Measurements from ENCODE around the gene PES1. TPM values are rescaled to one million over a fixed set of nuclear protein-coding genes. Genes with fewer than 3 reads are reported as not detected.
A peak's percentile ranks its signal among the peaks of the same experiment; 100 is the strongest.
"Not testable (repeated sequence)": the region's sequence is repeated elsewhere in the genome, so short reads cannot be mapped to it uniquely, and the experiment has no call there.

PES1 gene
- polyA plus RNA-seq, 4 donors: 37.1 to 68.3 (median 59.0) TPM

- FAIRE-seq (no peak), DNase-seq (no peak)
- Histone ChIP-seq H3K9me3 (ENCODE audit: control insufficient read depth in 2 of 2, insufficient read depth in 1 of 2, low read depth in 1 of 2, low read length in 1 of 2) (no peaks in the 10 kb centered on the region), H3K36me3 (ENCODE audit: control insufficient read depth in 3 of 3, insufficient read depth in 2 of 3, low read depth in 1 of 3, low read length in 3 of 3) (no peaks in the 10 kb centered on the region), H3K4me1 (ENCODE audit: control insufficient read depth in 3 of 3, insufficient read depth in 2 of 3, low read depth in 1 of 3, low read length in 2 of 3) (peaks cover 0 to 4% (median 0%) of the 10 kb centered on the region in 3 donors), H3K4me3 (ENCODE audit: low read depth in 1 of 3, low read length in 3 of 3) (no peak overlapping the region), H3K27ac (ENCODE audit: low read depth in 1 of 3, low read length in 2 of 3) (no peak overlapping the region), H3K27me3 (ENCODE audit: control insufficient read depth in 3 of 3, insufficient read depth in 3 of 3, low read length in 3 of 3) (no peaks in the 10 kb centered on the region)
- WGBS, 3 donors: 90 to 94% (median 91%) methylated on average over 25 to 29 of the region's 29 CpGs
Measured at GRCh38 chr22:30596886-30597285, 5.2 kb upstream of the PES1 start.

GRCh38 chr22:30596199-30596598 lies 4.5 kb upstream of the PES1 start:
- no peaks in the 10 kb centered on the region for H3K36me3 ChIP-seq (ENCODE audit: control insufficient read depth in 3 of 3, insufficient read depth in 2 of 3, low read depth in 1 of 3, low read length in 3 of 3)
- H3K27me3 ChIP-seq (ENCODE audit: control insufficient read depth in 3 of 3, insufficient read depth in 3 of 3, low read length in 3 of 3): no peaks in the 10 kb centered on the region
- DNase-seq: no peak
- no peak overlapping the region for H3K27ac ChIP-seq (ENCODE audit: low read depth in 1 of 3, low read length in 2 of 3)
- WGBS, 3 donors: 49 to 57% (median 52%) methylated on average over 2 of the region's 2 CpGs
- no peak overlapping the region for H3K4me3 ChIP-seq (ENCODE audit: low read depth in 1 of 3, low read length in 3 of 3)
- peaks cover 0 to 4% (median 0%) of the 10 kb centered on the region in 3 donors for H3K4me1 ChIP-seq (ENCODE audit: control insufficient read depth in 3 of 3, insufficient read depth in 2 of 3, low read depth in 1 of 3, low read length in 2 of 3)
- no peaks in the 10 kb centered on the region for H3K9me3 ChIP-seq (ENCODE audit: control insufficient read depth in 2 of 2, insufficient read depth in 1 of 2, low read depth in 1 of 2, low read length in 1 of 2)
- no peak for FAIRE-seq

GRCh38 chr22:30592360-30592713 lies 627 bp upstream of the PES1 start:
- not testable (repeated sequence) for H3K9me3 ChIP-seq (ENCODE audit: control insufficient read depth in 2 of 2, insufficient read depth in 1 of 2, low read depth in 1 of 2, low read length in 1 of 2); H3K4me3 ChIP-seq (ENCODE audit: low read depth in 1 of 3, low read length in 3 of 3); H3K27me3 ChIP-seq (ENCODE audit: control insufficient read depth in 3 of 3, insufficient read depth in 3 of 3, low read length in 3 of 3); DNase-seq; FAIRE-seq; H3K27ac ChIP-seq (ENCODE audit: low read depth in 1 of 3, low read length in 2 of 3)
- 28 to 34% (median 30%) methylated on average over 18 of the region's 18 CpGs for WGBS, 3 donors
- H3K4me1 ChIP-seq (ENCODE audit: control insufficient read depth in 3 of 3, insufficient read depth in 2 of 3, low read depth in 1 of 3, low read length in 2 of 3): peaks cover 0 to 13% (median 6%) of the 10 kb centered on the region in 3 donors
- peaks cover 0 to 21% (median 6%) of the 10 kb centered on the region in 3 donors for H3K36me3 ChIP-seq (ENCODE audit: control insufficient read depth in 3 of 3, insufficient read depth in 2 of 3, low read depth in 1 of 3, low read length in 3 of 3)

GRCh38 chr22:30591191-30591587 lies 521 bp downstream of the PES1 start:
- Histone ChIP-seq H3K36me3 (ENCODE audit: control insufficient read depth in 3 of 3, insufficient read depth in 2 of 3, low read depth in 1 of 3, low read length in 3 of 3) (peaks cover 4 to 32% (median 15%) of the 10 kb centered on the region in 3 donors), H3K9me3 (ENCODE audit: control insufficient read depth in 2 of 2, insufficient read depth in 1 of 2, low read depth in 1 of 2, low read length in 1 of 2) (no peaks in the 10 kb centered on the region), H3K27ac (ENCODE audit: low read depth in 1 of 3, low read length in 2 of 3) (peak overlapping the region in 2 of 3 donors; percentile 65 to 73), H3K4me3 (ENCODE audit: low read depth in 1 of 3, low read length in 3 of 3) (peak overlapping the region; percentile 69 to 74 (median 70)), H3K4me1 (ENCODE audit: control insufficient read depth in 3 of 3, insufficient read depth in 2 of 3, low read depth in 1 of 3, low read length in 2 of 3) (peaks cover 0 to 13% (median 6%) of the 10 kb centered on the region in 3 donors), H3K27me3 (ENCODE audit: control insufficient read depth in 3 of 3, insufficient read depth in 3 of 3, low read length in 3 of 3) (no peaks in the 10 kb centered on the region)
- no peak for FAIRE-seq
- WGBS, 3 donors: 2 to 5% (median 4%) methylated on average over 14 of the region's 14 CpGs
- peak in 1 of 2 donors; percentile 9 for DNase-seq

- no peak for DNase-seq
- H3K27ac ChIP-seq (ENCODE audit: low read depth in 1 of 3, low read length in 2 of 3): no peak overlapping the region
- H3K9me3 ChIP-seq (ENCODE audit: control insufficient read depth in 2 of 2, insufficient read depth in 1 of 2, low read depth in 1 of 2, low read length in 1 of 2): no peaks in the 10 kb centered on the region
- H3K36me3 ChIP-seq (ENCODE audit: control insufficient read depth in 3 of 3, insufficient read depth in 2 of 3, low read depth in 1 of 3, low read length in 3 of 3): peaks cover 16 to 79% (median 31%) of the 10 kb centered on the region in 3 donors
- no peaks in the 10 kb centered on the region for H3K27me3 ChIP-seq (ENCODE audit: control insufficient read depth in 3 of 3, insufficient read depth in 3 of 3, low read length in 3 of 3)
- 90 to 95% (median 94%) methylated on average over 8 of the region's 8 CpGs for WGBS, 3 donors
- H3K4me3 ChIP-seq (ENCODE audit: low read depth in 1 of 3, low read length in 3 of 3): no peak overlapping the region
- peaks cover 0 to 9% (median 6%) of the 10 kb centered on the region in 3 donors for H3K4me1 ChIP-seq (ENCODE audit: control insufficient read depth in 3 of 3, insufficient read depth in 2 of 3, low read depth in 1 of 3, low read length in 2 of 3)
- FAIRE-seq: no peak
Measured at GRCh38 chr22:30586414-30586813, 5.3 kb downstream of the PES1 start.

GRCh38 chr22:30584441-30584840 lies 7.3 kb downstream of the PES1 start:
- no peak for DNase-seq
- Histone ChIP-seq H3K36me3 (ENCODE audit: control insufficient read depth in 3 of 3, insufficient read depth in 2 of 3, low read depth in 1 of 3, low read length in 3 of 3) (peaks cover 34 to 99% (median 41%) of the 10 kb centered on the region in 3 donors), H3K4me1 (ENCODE audit: control insufficient read depth in 3 of 3, insufficient read depth in 2 of 3, low read depth in 1 of 3, low read length in 2 of 3) (no peaks in the 10 kb centered on the region)

GRCh38 chr22:30582788-30583545 lies 8.7 kb downstream of the PES1 start:
- Histone ChIP-seq H3K36me3 (ENCODE audit: control insufficient read depth in 3 of 3, insufficient read depth in 2 of 3, low read depth in 1 of 3, low read length in 3 of 3) (peaks cover 42 to 99% (median 42%) of the 10 kb centered on the region in 3 donors), H3K4me3 (ENCODE audit: low read depth in 1 of 3, low read length in 3 of 3) (no peak overlapping the region), H3K27ac (ENCODE audit: low read depth in 1 of 3, low read length in 2 of 3) (no peak overlapping the region), H3K9me3 (ENCODE audit: control insufficient read depth in 2 of 2, insufficient read depth in 1 of 2, low read depth in 1 of 2, low read length in 1 of 2) (no peaks in the 10 kb centered on the region), H3K4me1 (ENCODE audit: control insufficient read depth in 3 of 3, insufficient read depth in 2 of 3, low read depth in 1 of 3, low read length in 2 of 3) (no peaks in the 10 kb centered on the region), H3K27me3 (ENCODE audit: control insufficient read depth in 3 of 3, insufficient read depth in 3 of 3, low read length in 3 of 3) (no peaks in the 10 kb centered on the region)
- FAIRE-seq (no peak), DNase-seq (no peak)
- WGBS, 3 donors: 75 to 91% (median 86%) methylated on average over 13 of the region's 13 CpGs

More at GRCh38 chr22:30584441-30584840, 7.3 kb downstream of the PES1 start:
- no peak for FAIRE-seq
- Histone ChIP-seq H3K27me3 (ENCODE audit: control insufficient read depth in 3 of 3, insufficient read depth in 3 of 3, low read length in 3 of 3) (no peaks in the 10 kb centered on the region), H3K4me3 (ENCODE audit: low read depth in 1 of 3, low read length in 3 of 3) (no peak overlapping the region), H3K9me3 (ENCODE audit: control insufficient read depth in 2 of 2, insufficient read depth in 1 of 2, low read depth in 1 of 2, low read length in 1 of 2) (no peaks in the 10 kb centered on the region), H3K27ac (ENCODE audit: low read depth in 1 of 3, low read length in 2 of 3) (no peak overlapping the region)
- WGBS, 3 donors: 94 to 99% (median 97%) methylated on average over 15 of the region's 15 CpGs

GRCh38 chr22:30582051-30582450 lies 9.7 kb downstream of the PES1 start:
- Histone ChIP-seq H3K27me3 (ENCODE audit: control insufficient read depth in 3 of 3, insufficient read depth in 3 of 3, low read length in 3 of 3) (no peaks in the 10 kb centered on the region), H3K36me3 (ENCODE audit: control insufficient read depth in 3 of 3, insufficient read depth in 2 of 3, low read depth in 1 of 3, low read length in 3 of 3) (peaks cover 36 to 98% (median 45%) of the 10 kb centered on the region in 3 donors), H3K4me3 (ENCODE audit: low read depth in 1 of 3, low read length in 3 of 3) (no peak overlapping the region), H3K4me1 (ENCODE audit: control insufficient read depth in 3 of 3, insufficient read depth in 2 of 3, low read depth in 1 of 3, low read length in 2 of 3) (no peaks in the 10 kb centered on the region), H3K27ac (ENCODE audit: low read depth in 1 of 3, low read length in 2 of 3) (no peak overlapping the region), H3K9me3 (ENCODE audit: control insufficient read depth in 2 of 2, insufficient read depth in 1 of 2, low read depth in 1 of 2, low read length in 1 of 2) (no peaks in the 10 kb centered on the region)
- no peak for DNase-seq
- no peak for FAIRE-seq
- WGBS, 3 donors: 86 to 96% (median 91%) methylated on average over 6 of the region's 6 CpGs
